Kidney (tissue), 14 donors: ENCODE data around the gene LRFN4. TPM values are rescaled to one million over a fixed set of nuclear protein-coding genes. Genes with fewer than 3 reads are reported as not detected.
A peak's percentile ranks its signal among the peaks of the same experiment; 100 is the strongest.

Experiments used
- DNase-seq, 5 donors: peaks; one replicate each; pipeline ENCODE4 v3.0.0-alpha.2; 2013 to 2020
- FAIRE-seq: peaks from 2 replicates; lab custom pipeline; 2012; peaks lifted over from hg19 to GRCh38; lab: Jason Lieb, UNC
- H3K27ac ChIP-seq, 2 donors: one replicate each; pipeline ENCODE4 v1.7.0; 2013; ENCODE audit warnings: low read depth in 2 of 2, low read length in 2 of 2, inconsistent platforms in 1 of 2
- H3K27me3 ChIP-seq: one replicate; pipeline ENCODE4 v1.7.1; 2013; ENCODE audit warnings: low read length, inconsistent platforms; ENCODE audit not compliant: control insufficient read depth, insufficient read depth
- H3K36me3 ChIP-seq, 3 donors: one replicate each; pipeline versions ENCODE4 v1.7.0 to v1.7.1; 2013; ENCODE audit warnings: low read length in 3 of 3, control low read depth in 1 of 3, inconsistent platforms in 1 of 3; ENCODE audit not compliant: insufficient read depth in 3 of 3, control insufficient read depth in 2 of 3
- H3K4me1 ChIP-seq, 3 donors: one replicate each; pipeline versions ENCODE4 v1.7.0 to v1.7.1; 2013; ENCODE audit warnings: low read length in 3 of 3, inconsistent platforms in 1 of 3, low read depth in 1 of 3; ENCODE audit not compliant: control insufficient read depth in 2 of 3, insufficient read depth in 2 of 3
- H3K4me3 ChIP-seq, 3 donors: one replicate each; pipeline versions ENCODE4 v1.7.0 to v1.8.1; 2013; ENCODE audit warnings: low read length in 3 of 3, control low read depth in 1 of 3, inconsistent platforms in 1 of 3
- H3K9ac ChIP-seq, 3 donors: one replicate each; pipeline versions ENCODE4 v1.7.0 to v1.7.1; 2013; ENCODE audit warnings: low read length in 3 of 3, control low read depth in 1 of 3, inconsistent platforms in 1 of 3
- H3K9me3 ChIP-seq, 3 donors: one replicate each; pipeline versions ENCODE4 v1.7.0 to v1.7.1; 2013; ENCODE audit warnings: low read length in 3 of 3, control low read depth in 1 of 3, inconsistent platforms in 1 of 3; ENCODE audit not compliant: control insufficient read depth in 2 of 3, insufficient read depth in 1 of 3
- CTCF ChIP-seq: IDR thresholded peaks from 3 replicates; pipeline ENCODE4 v1.5.1; 2012; ENCODE audit warnings: mild to moderate bottlenecking, moderate library complexity, borderline replicate concordance; ENCODE audit not compliant: insufficient read depth; ENCODE audit errors: extremely low read depth
- intact Hi-C: fragments of 100-400 bp; cut with DNase I; formaldehyde crosslinking; loops from one replicate; pipeline ENCODE4 v1.11.1; 2022
- polyA plus RNA-seq: library from polyadenylated mRNA; stranded (reverse); fragments of 350-450 nt; fragmentation: Illumina TruSeq; extraction: RNeasy Lipid Tissue Mini Kit (QIAGEN cat#74804); gene quantifications from one replicate; pipeline ENCODE4 v1.2.3, GENCODE V29; 2014; ENCODE audit warnings: low read depth, low replicate concordance; ENCODE audit not compliant: insufficient read depth
- total RNA-seq: library from RNA; stranded (reverse); fragmentation: NEBNext Ultra II Directional; extraction: Animal tissue kit (Norgen Biotek cat#: 25700); gene quantifications from one replicate; pipeline ENCODE4 v1.2.1, GENCODE V29; 2021
- donor health status: control.
- donor health status: control.
- donor health status: control.
- donor health status: control.
- donor health status: control.
- donor health status: DM: yes; HTN: yes; CAD: no.
- donor health status: Normal renal cell carcinoma (clear cell type).

Gene LRFN4
- total and polyA plus RNA-seq, 2 donors from 2014 or later = 6.8 to 22.3 TPM

- H3K9ac ChIP-seq = no peak overlapping the region
- no peak for DNase-seq
- H3K4me3 ChIP-seq = no peak overlapping the region
- peaks cover 0 to 3% (median 0%) of the 10 kb centered on the region in 3 donors for H3K4me1 ChIP-seq
- intact Hi-C loops = no loop called here
- no peak overlapping the region for H3K27ac ChIP-seq
- TF ChIP-seq CTCF = no peak
- no peaks in the 10 kb centered on the region for H3K27me3 ChIP-seq
- H3K9me3 ChIP-seq = no peaks in the 10 kb centered on the region
- FAIRE-seq = no peak
- no peaks in the 10 kb centered on the region for H3K36me3 ChIP-seq
Observed at GRCh38 chr11:66887526-66887925, 30.7 kb downstream of the LRFN4 start.

- Histone ChIP-seq H3K4me1 (peaks cover 0 to 3% (median 0%) of the 10 kb centered on the region in 3 donors), H3K27me3 (no peaks in the 10 kb centered on the region), H3K27ac (no peak overlapping the region), H3K36me3 (no peaks in the 10 kb centered on the region), H3K9me3 (no peaks in the 10 kb centered on the region), H3K4me3 (no peak overlapping the region), H3K9ac (no peak overlapping the region)
- DNase-seq = no peak
- no peak for TF ChIP-seq CTCF
- FAIRE-seq = no peak
- intact Hi-C loops = no loop called here
Observed at GRCh38 chr11:66888282-66888681, 31.4 kb downstream of the LRFN4 start.

- Histone ChIP-seq H3K9ac (no peak overlapping the region), H3K4me3 (no peak overlapping the region), H3K27ac (no peak overlapping the region), H3K27me3 (no peaks in the 10 kb centered on the region), H3K4me1 (peaks cover 0 to 3% (median 0%) of the 10 kb centered on the region in 3 donors), H3K9me3 (no peaks in the 10 kb centered on the region), H3K36me3 (no peaks in the 10 kb centered on the region)
- intact Hi-C loops = no loop called here
- no peak for TF ChIP-seq CTCF
- FAIRE-seq (no peak), DNase-seq (peak in 3 of 5 donors; percentile 48 to 74 (median 63))
Observed at GRCh38 chr11:66889960-66890359, 33.1 kb downstream of the LRFN4 start.
